Fibroblast of lung (primary cell): Measurements from ENCODE around the gene HOXC12. TPM values are rescaled to one million over a fixed set of nuclear protein-coding genes. Genes with fewer than 3 reads are reported as not detected.

Experiments used
- DNase-seq, 2 donors: peaks; one replicate each; pipeline versions ENCODE4 v3.0.0 to v3.0.0-alpha.2; 2010; ENCODE audit warnings: low read depth in 2 of 2
- H2AFZ ChIP-seq: 2 replicates; pipeline ENCODE4 v1.5.1; 2012; ENCODE audit warnings: low read length, control low read depth, inconsistent platforms
- H3K27ac ChIP-seq: 2 replicates; pipeline ENCODE4 v1.5.1; 2011; ENCODE audit warnings: low read length, control low read depth; ENCODE audit not compliant: insufficient read depth
- H3K27me3 ChIP-seq: 2 replicates; pipeline ENCODE4 v1.5.1; 2011; ENCODE audit warnings: mild to moderate bottlenecking, low read length; ENCODE audit not compliant: control insufficient read depth, insufficient read depth
- H3K36me3 ChIP-seq: 2 replicates; pipeline ENCODE4 v1.5.1; 2011; ENCODE audit warnings: low read length; ENCODE audit not compliant: control insufficient read depth, insufficient read depth
- H3K4me1 ChIP-seq: 2 replicates; pipeline ENCODE4 v1.5.1; 2011; ENCODE audit warnings: low read length; ENCODE audit not compliant: control insufficient read depth, insufficient read depth; ENCODE audit errors: extremely low read depth
- H3K4me2 ChIP-seq: 2 replicates; pipeline ENCODE4 v1.5.1; 2011; ENCODE audit warnings: low read length, control low read depth; ENCODE audit not compliant: insufficient read depth; ENCODE audit errors: extremely low read depth
- H3K4me3 ChIP-seq, 4 experiments: fragments of 200-600 bp in 1 of 4; sonication (generic) in 1 of 4; replicated peaks in 1 of 4; 2 replicates each; pipeline ENCODE4 v1.5.1; 2011 to 2016; ENCODE audit warnings: low read length in 4 of 4, low read depth in 3 of 4, mild to moderate bottlenecking in 3 of 4, control low read depth in 2 of 4, inconsistent platforms in 1 of 4, mixed read lengths in 1 of 4; ENCODE audit not compliant: insufficient read depth in 1 of 4; ENCODE audit errors: control extremely low read depth in 1 of 4
- H3K79me2 ChIP-seq: 2 replicates; pipeline ENCODE4 v1.5.1; 2012; ENCODE audit warnings: mild to moderate bottlenecking, low read length, inconsistent platforms; ENCODE audit not compliant: control insufficient read depth, insufficient read depth
- H3K9ac ChIP-seq: 2 replicates; pipeline ENCODE4 v1.5.1; 2011; ENCODE audit warnings: mild to moderate bottlenecking, low read length, control low read depth; ENCODE audit not compliant: insufficient read depth
- H3K9me3 ChIP-seq: 2 replicates; pipeline ENCODE4 v1.5.1; 2012; ENCODE audit warnings: low read depth, low read length; ENCODE audit not compliant: control insufficient read depth, insufficient read depth
- H4K20me1 ChIP-seq: 2 replicates; pipeline ENCODE4 v1.5.1; 2011; ENCODE audit warnings: low read length; ENCODE audit not compliant: control insufficient read depth, insufficient read depth; ENCODE audit errors: extremely low read depth
- CTCF ChIP-seq, 2 donors: IDR thresholded peaks in 1 of 2; conservative IDR thresholded peaks in 1 of 2; 1 replicate in 1 of 2; 2 replicates in 1 of 2; pipeline ENCODE4 v1.5.1; 2011 to 2012; ENCODE audit warnings: low read length in 2 of 2, control low read depth in 1 of 2, inconsistent platforms in 1 of 2, low read depth in 1 of 2, mild to moderate bottlenecking in 1 of 2
- EZH2 ChIP-seq: IDR thresholded peaks from 2 replicates; pipeline ENCODE4 v1.5.1; 2012; ENCODE audit warnings: low read length, control low read depth, mild to moderate bottlenecking; ENCODE audit errors: missing control alignments
- polyA plus RNA-seq, 2 donors: library from polyadenylated mRNA; depleted of rRNA in 1 of 2; stranded (reverse) in 1 of 2; unstranded in 1 of 2; fragments of >200 nt; gene quantifications; 2 replicates each; pipeline ENCODE4 v1.2.1, GENCODE V29; 2011 to 2012; ENCODE audit warnings: missing spikeins in 1 of 2
- total RNA-seq: library from RNA; depleted of rRNA; stranded (reverse); fragments of >200 nt; gene quantifications from 2 replicates; pipeline ENCODE4 v1.2.1, GENCODE V29; 2014

HOXC12 gene
- total and polyA plus RNA-seq, 2 donors (not counting 1 experiment from before 2014, with no cell fraction given), result not detected

GRCh38 chr12:53937099-53937498 is 17.6 kb upstream of the HOXC12 start:
- no peaks in the 10 kb centered on the region for H4K20me1 ChIP-seq
- no peak overlapping the region for H3K27ac ChIP-seq
- no peaks in the 10 kb centered on the region for H3K9me3 ChIP-seq
- H3K79me2 ChIP-seq, result no peaks in the 10 kb centered on the region
- no peak for DNase-seq
- H3K27me3 ChIP-seq, result peaks cover 86% of the 10 kb centered on the region
- H3K4me2 ChIP-seq, result no peak overlapping the region
- H3K36me3 ChIP-seq, result no peaks in the 10 kb centered on the region
- TF ChIP-seq EZH2, result peak; percentile 66
- TF ChIP-seq CTCF (conservative IDR thresholded peaks at IDR 0.05 in 1 of 2, IDR thresholded peaks at IDR 0.05 in 1 of 2; ENCODE audit: low read depth in 1 of 2, low read length in 2 of 2), result no peak
- H3K4me3 ChIP-seq, result no peak overlapping the region
- no peaks in the 10 kb centered on the region for H3K4me1 ChIP-seq
- no peak overlapping the region for H3K9ac ChIP-seq
- no peak overlapping the region for H2AFZ ChIP-seq

- Histone ChIP-seq H3K4me2 (no peak overlapping the region), H3K4me3 (no peak overlapping the region), H3K9ac (no peak overlapping the region), H3K4me1 (no peaks in the 10 kb centered on the region), H3K36me3 (no peaks in the 10 kb centered on the region), H4K20me1 (no peaks in the 10 kb centered on the region), H3K79me2 (no peaks in the 10 kb centered on the region), H3K9me3 (no peaks in the 10 kb centered on the region), H2AFZ (no peak overlapping the region), H3K27ac (no peak overlapping the region), H3K27me3 (peaks cover 85% of the 10 kb centered on the region)
- no peak for DNase-seq
- TF ChIP-seq EZH2 (peak; percentile 74), CTCF (conservative IDR thresholded peaks at IDR 0.05 in 1 of 2, IDR thresholded peaks at IDR 0.05 in 1 of 2; ENCODE audit: low read depth in 1 of 2, low read length in 2 of 2) (no peak)
These were observed 16.9 kb upstream of the HOXC12 start for GRCh38 chr12:53937596-53938325.

GRCh38 chr12:53938326-53939140 is 16.2 kb upstream of the HOXC12 start, which contains the start of gene HOXC13:
Gene HOXC13 (plus strand): TSS chr12:53938831. CDS start chr12:53938907, 76 bp downstream.
- Histone ChIP-seq H3K4me2 (no peak within 1 kb of the TSS), H2AFZ (no peak within 1 kb of the TSS), H3K79me2 (no peaks in the 10 kb centered on the region), H3K4me1 (no peaks in the 10 kb centered on the region), H3K27me3 (peaks cover 85% of the 10 kb centered on the region), H3K4me3 (no peak within 1 kb of the TSS), H3K9me3 (no peaks in the 10 kb centered on the region), H3K27ac (no peak within 1 kb of the TSS), H3K36me3 (no peaks in the 10 kb centered on the region), H4K20me1 (no peaks in the 10 kb centered on the region), H3K9ac (no peak within 1 kb of the TSS)
- peak; percentile 82 for TF ChIP-seq EZH2
- TF ChIP-seq CTCF (conservative IDR thresholded peaks at IDR 0.05 in 1 of 2, IDR thresholded peaks at IDR 0.05 in 1 of 2; ENCODE audit: low read depth in 1 of 2, low read length in 2 of 2), result no peak
- peak in 1 of 2 donors; percentile 19 for DNase-seq
